Measurements from ENCODE around the gene GNAT3.

Gene GNAT3

GRCh38 chr7:80432166-80432565, 79.7 kb downstream of the GNAT3 start:
- TF ChIP-seq CTCF (IDR thresholded peaks at IDR 0.05; ENCODE audit: low read length, missing control alignments) = no peak
- no peak overlapping the region for H3K4me3 ChIP-seq (replicated peaks; ENCODE audit: low read depth, low read length)
- DNase-seq (ENCODE audit: low read depth) = no peak

- no peak for TF ChIP-seq CTCF (IDR thresholded peaks at IDR 0.05; ENCODE audit: low read length, missing control alignments)
- H3K4me3 ChIP-seq (replicated peaks; ENCODE audit: low read depth, low read length) = no peak overlapping the region
- no peak for DNase-seq (ENCODE audit: low read depth)
These were observed 82.7 kb downstream of the GNAT3 start for GRCh38 chr7:80429181-80429580.

GRCh38 chr7:80428161-80429054, 83.5 kb downstream of the GNAT3 start:
- TF ChIP-seq CTCF (IDR thresholded peaks at IDR 0.05; ENCODE audit: low read length, missing control alignments) = peak; percentile 76
- peak; percentile 84 for DNase-seq (ENCODE audit: low read depth)
- H3K4me3 ChIP-seq (replicated peaks; ENCODE audit: low read depth, low read length) = no peak overlapping the region

- no peak for DNase-seq (ENCODE audit: low read depth)
- TF ChIP-seq CTCF (IDR thresholded peaks at IDR 0.05; ENCODE audit: low read length, missing control alignments) = no peak
- H3K4me3 ChIP-seq (replicated peaks; ENCODE audit: low read depth, low read length) = no peak overlapping the region
These were observed 84.6 kb downstream of the GNAT3 start for GRCh38 chr7:80427218-80427617.

GRCh38 chr7:80420876-80421275, 91.0 kb downstream of the GNAT3 start:
- no peak for DNase-seq (ENCODE audit: low read depth)
- TF ChIP-seq CTCF (IDR thresholded peaks at IDR 0.05; ENCODE audit: low read length, missing control alignments) = no peak
- H3K4me3 ChIP-seq (replicated peaks; ENCODE audit: low read depth, low read length) = no peak overlapping the region

GRCh38 chr7:80417211-80417793, 94.6 kb downstream of the GNAT3 start:
- TF ChIP-seq CTCF (IDR thresholded peaks at IDR 0.05; ENCODE audit: low read length, missing control alignments) = no peak
- no peak for DNase-seq (ENCODE audit: low read depth)
- H3K4me3 ChIP-seq (replicated peaks; ENCODE audit: low read depth, low read length) = no peak overlapping the region
